Thymus (tissue), 11 donors: ENCODE data around the gene PKD1L1. TPM values are rescaled to one million over a fixed set of nuclear protein-coding genes. Genes with fewer than 3 reads are reported as not detected.

Experiments
- DNase-seq, 9 donors: peaks; one replicate each; pipeline ENCODE4 v3.0.0-alpha.2; 2013; ENCODE audit warnings: low spot score in 9 of 9, low read depth in 6 of 9, missing footprints in 1 of 9
- H3K27ac ChIP-seq, 2 donors: one replicate each; pipeline ENCODE4 v1.5.1; 2013; ENCODE audit warnings: control low read depth in 1 of 2, low read depth in 1 of 2, low read length in 1 of 2, mild to moderate bottlenecking in 1 of 2, moderate library complexity in 1 of 2
- H3K27me3 ChIP-seq, 2 donors: one replicate each; pipeline ENCODE4 v1.5.1; 2013; ENCODE audit warnings: low read length in 1 of 2; ENCODE audit not compliant: control insufficient read depth in 2 of 2, insufficient read depth in 1 of 2
- H3K36me3 ChIP-seq, 2 donors: one replicate each; pipeline ENCODE4 v1.5.1; 2013; ENCODE audit warnings: low read length in 1 of 2, mild to moderate bottlenecking in 1 of 2, moderate library complexity in 1 of 2; ENCODE audit not compliant: control insufficient read depth in 2 of 2, insufficient read depth in 2 of 2
- H3K4me1 ChIP-seq, 2 donors: one replicate each; pipeline ENCODE4 v1.5.1; 2013; ENCODE audit warnings: low read length in 2 of 2; ENCODE audit not compliant: control insufficient read depth in 2 of 2, insufficient read depth in 2 of 2
- H3K4me3 ChIP-seq, 2 donors: one replicate each; pipeline ENCODE4 v1.5.1; 2013; ENCODE audit warnings: low read length in 2 of 2, control low read depth in 1 of 2, mild to moderate bottlenecking in 1 of 2
- H3K9me3 ChIP-seq, 2 donors: one replicate each; pipeline ENCODE4 v1.5.1; 2013; ENCODE audit warnings: low read length in 1 of 2, mild to moderate bottlenecking in 1 of 2; ENCODE audit not compliant: control insufficient read depth in 2 of 2, insufficient read depth in 1 of 2
- WGBS: extraction: QIAGEN DNeasy Blood & Tissue Kit; methylation state at CpG from one replicate; pipeline ENCODE4 v1.1.7; 2013; 5-methylcytosine and 5-hydroxymethylcytosine counted together
- polyA plus RNA-seq: library from polyadenylated mRNA; stranded (reverse); fragments of 200-250 nt; gene quantifications from one replicate; pipeline ENCODE4 v1.2.3, GENCODE V29; 2013
- total RNA-seq: library from RNA; stranded (reverse); fragments of 120-200 nt; gene quantifications from one replicate; pipeline ENCODE4 v1.2.4, GENCODE V29; 2013
- donor health status: healthy.

The PKD1L1 gene
- total and polyA plus RNA-seq, 2 donors: 0.19 to 0.78 TPM

DNA sequence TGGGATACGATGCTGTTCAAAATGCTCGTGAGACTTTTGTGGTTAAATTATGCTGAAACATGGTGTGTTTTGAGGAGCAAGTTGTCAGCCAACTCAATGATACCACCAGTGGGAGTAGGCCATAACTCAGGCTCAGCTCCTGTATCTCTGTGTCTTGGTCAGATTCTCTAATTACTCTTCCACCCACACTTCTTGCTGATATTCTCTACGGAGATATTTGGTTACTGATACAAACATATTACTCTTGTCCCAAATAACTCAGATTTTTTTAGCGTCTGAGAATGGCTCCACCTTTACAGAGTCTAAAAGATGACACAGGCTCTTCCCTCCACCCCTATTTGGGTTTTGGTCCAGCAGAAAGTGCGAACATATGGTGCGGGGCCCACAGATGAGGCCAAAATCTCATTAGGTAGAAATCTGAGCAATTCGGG lies 168.9 kb downstream of the PKD1L1 start:
- Histone ChIP-seq H3K36me3 (no peaks in the 10 kb centered on the region), H3K27me3 (no peaks in the 10 kb centered on the region), H3K9me3 (no peaks in the 10 kb centered on the region), H3K4me3 (no peak overlapping the region), H3K27ac (no peak overlapping the region), H3K4me1 (no peaks in the 10 kb centered on the region)
- no peak for DNase-seq
- WGBS: 87% methylated on average over 7 of the region's 7 CpGs

- Histone ChIP-seq H3K36me3 (no peaks in the 10 kb centered on the region), H3K9me3 (no peaks in the 10 kb centered on the region), H3K4me1 (no peaks in the 10 kb centered on the region), H3K4me3 (no peak overlapping the region), H3K27ac (no peak overlapping the region), H3K27me3 (no peaks in the 10 kb centered on the region)
- 78% methylated on average over 4 of the region's 4 CpGs for WGBS
- DNase-seq: no peak
Observed at GRCh38 chr7:47778153-47778661, 170.1 kb downstream of the PKD1L1 start.

DNA sequence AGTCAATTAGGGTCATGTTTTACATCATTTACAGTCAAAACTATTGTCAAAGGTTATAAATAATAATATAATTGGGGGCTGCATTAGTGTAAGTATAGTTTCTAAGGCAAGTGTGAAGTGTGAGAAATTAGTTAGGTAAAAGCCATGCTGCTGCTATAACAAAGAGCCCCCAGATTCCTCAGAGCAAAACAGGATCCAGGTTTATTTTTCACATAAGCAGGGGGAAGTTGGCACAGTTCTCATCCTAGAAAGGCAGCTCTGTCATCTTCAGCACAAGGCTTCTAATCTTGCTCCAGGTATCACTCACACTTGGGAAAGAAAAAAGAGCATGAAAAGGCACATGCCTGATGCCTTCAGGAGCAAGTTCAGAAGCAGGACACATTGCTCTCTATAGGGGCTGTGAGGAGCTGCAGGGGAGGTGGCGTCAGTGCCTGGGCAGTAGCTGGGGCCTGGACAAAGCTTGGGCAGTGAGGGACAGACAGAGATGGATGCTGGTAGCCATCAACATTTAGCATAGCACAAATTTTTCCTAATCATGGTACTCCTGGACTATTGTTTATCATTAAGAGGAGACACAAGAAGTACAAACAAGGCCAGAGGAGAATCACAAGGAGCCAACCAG lies 170.6 kb downstream of the PKD1L1 start:
- Histone ChIP-seq H3K4me3 (no peak overlapping the region), H3K36me3 (no peaks in the 10 kb centered on the region), H3K9me3 (no peaks in the 10 kb centered on the region), H3K27ac (no peak overlapping the region), H3K27me3 (no peaks in the 10 kb centered on the region), H3K4me1 (no peaks in the 10 kb centered on the region)
- DNase-seq: no peak
- 94% methylated on average over 1 of the region's 1 CpG for WGBS

DNA sequence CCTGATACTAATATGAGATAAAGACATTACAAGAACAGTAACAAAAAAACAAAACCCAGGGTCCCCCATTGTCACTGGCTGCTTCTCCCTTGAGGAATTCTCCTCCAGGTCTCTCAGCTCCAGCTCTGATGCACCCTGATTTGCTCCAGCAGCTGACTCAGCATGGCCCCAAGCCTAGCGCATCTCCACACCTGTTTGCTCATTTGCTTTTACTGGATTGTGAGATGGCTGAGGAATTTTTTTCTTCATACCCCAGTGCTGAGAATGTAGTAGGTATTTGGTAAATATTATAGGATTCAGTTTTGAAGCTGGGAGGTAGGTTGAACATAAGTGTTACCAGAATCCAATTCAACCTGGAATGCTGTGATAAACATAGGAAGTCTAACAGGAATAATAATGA lies 171.9 kb downstream of the PKD1L1 start:
- WGBS: 98% methylated on average over 1 of the region's 1 CpG
- Histone ChIP-seq H3K27ac (no peak overlapping the region), H3K27me3 (no peaks in the 10 kb centered on the region), H3K4me1 (no peaks in the 10 kb centered on the region), H3K9me3 (no peaks in the 10 kb centered on the region), H3K4me3 (no peak overlapping the region), H3K36me3 (no peaks in the 10 kb centered on the region)
- no peak for DNase-seq

- no peak for DNase-seq
Observed at GRCh38 chr7:47775238-47775637, 173.0 kb downstream of the PKD1L1 start.

DNA sequence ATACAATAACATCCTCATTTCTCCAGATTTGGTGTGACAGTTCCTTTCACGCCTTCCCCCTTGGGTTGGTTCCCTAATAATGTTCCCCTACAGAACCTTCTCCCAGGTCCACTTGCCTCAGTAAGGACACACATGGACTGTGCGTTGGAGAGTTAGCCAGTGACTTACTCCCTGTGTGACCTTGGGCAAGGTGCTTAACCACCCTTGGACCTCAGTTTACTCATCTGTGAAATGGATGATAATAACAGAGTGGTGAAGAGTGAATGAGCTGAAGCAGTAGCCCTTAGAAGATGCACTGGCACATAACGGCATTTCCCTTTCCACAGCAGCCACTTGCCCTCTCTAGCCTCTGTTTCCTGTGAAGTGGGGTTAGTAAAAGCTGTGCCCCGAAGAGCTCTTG lies 175.8 kb downstream of the PKD1L1 start:
- WGBS: 94% methylated on average over 4 of the region's 4 CpGs
- H3K27me3 ChIP-seq: no peaks in the 10 kb centered on the region

More at GRCh38 chr7:47775238-47775637, 173.0 kb downstream of the PKD1L1 start:
- Histone ChIP-seq H3K27ac (no peak overlapping the region), H3K36me3 (no peaks in the 10 kb centered on the region), H3K9me3 (no peaks in the 10 kb centered on the region), H3K27me3 (no peaks in the 10 kb centered on the region), H3K4me1 (no peaks in the 10 kb centered on the region), H3K4me3 (no peak overlapping the region)
- 51% methylated on average over 2 of the region's 2 CpGs for WGBS

DNA sequence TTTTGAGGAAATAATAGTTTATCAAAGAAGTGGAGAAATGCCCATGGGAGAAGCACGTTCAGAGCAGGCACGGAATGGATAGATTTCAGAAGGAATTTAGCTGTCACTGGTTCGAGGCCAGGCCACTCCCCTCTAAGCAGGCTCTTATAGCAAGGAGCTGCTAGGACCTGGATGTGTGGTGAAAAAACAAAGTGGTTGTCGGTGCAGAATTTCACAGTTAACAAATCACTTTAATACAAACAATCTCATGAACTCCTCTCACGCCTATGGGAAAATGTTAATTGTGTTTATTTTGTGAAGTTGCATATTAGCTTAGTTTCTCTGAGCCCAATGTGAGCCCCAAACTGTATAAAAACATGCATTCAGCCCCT lies 176.3 kb downstream of the PKD1L1 start:
- 95% methylated on average over 5 of the region's 5 CpGs for WGBS
- no peaks in the 10 kb centered on the region for H3K36me3 ChIP-seq
- no peak for DNase-seq
- H3K27me3 ChIP-seq: no peaks in the 10 kb centered on the region
- H3K27ac ChIP-seq: no peak overlapping the region
- H3K4me1 ChIP-seq: no peaks in the 10 kb centered on the region
- H3K4me3 ChIP-seq: no peak overlapping the region
- H3K9me3 ChIP-seq: no peaks in the 10 kb centered on the region

More for the DNA sequence above, 175.8 kb downstream of the PKD1L1 start:
- H3K4me1 ChIP-seq: no peaks in the 10 kb centered on the region
- H3K27ac ChIP-seq: no peak overlapping the region
- H3K4me3 ChIP-seq: no peak overlapping the region
- no peaks in the 10 kb centered on the region for H3K36me3 ChIP-seq
- H3K9me3 ChIP-seq: no peaks in the 10 kb centered on the region
- no peak for DNase-seq

- H3K4me1 ChIP-seq: no peaks in the 10 kb centered on the region
- H3K27me3 ChIP-seq: no peaks in the 10 kb centered on the region
- no peaks in the 10 kb centered on the region for H3K9me3 ChIP-seq
- 92% methylated on average over 5 of the region's 5 CpGs for WGBS
- no peak overlapping the region for H3K27ac ChIP-seq
- H3K36me3 ChIP-seq: no peaks in the 10 kb centered on the region
- no peak overlapping the region for H3K4me3 ChIP-seq
- DNase-seq: no peak
Observed at GRCh38 chr7:47771336-47771989, 176.8 kb downstream of the PKD1L1 start.

DNA sequence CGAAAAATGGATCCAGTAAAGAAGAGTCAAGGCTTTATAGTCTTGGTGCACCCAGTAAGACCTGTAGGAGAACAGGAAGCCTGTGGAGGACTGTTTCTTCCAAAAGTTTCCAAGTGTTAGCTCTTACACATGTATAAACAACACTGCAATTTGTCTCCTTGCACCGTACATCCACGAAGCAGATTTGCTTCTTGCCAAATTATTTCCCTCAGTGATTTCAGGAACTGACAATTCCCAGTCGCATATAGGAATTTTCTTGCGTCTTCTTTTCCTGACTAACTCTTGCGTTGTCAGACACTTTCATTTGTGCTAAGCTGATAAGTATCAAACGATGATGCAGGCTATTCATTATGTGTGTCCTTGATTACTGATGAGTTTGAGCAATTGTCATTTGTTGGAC lies 182.1 kb downstream of the PKD1L1 start:
- H3K9me3 ChIP-seq: no peaks in the 10 kb centered on the region
- H3K27me3 ChIP-seq: no peaks in the 10 kb centered on the region
- H3K4me1 ChIP-seq: peaks cover 0 to 4% of the 10 kb centered on the region in 2 donors
- no peak for DNase-seq
- no peaks in the 10 kb centered on the region for H3K36me3 ChIP-seq
- 95% methylated on average over 7 of the region's 7 CpGs for WGBS
- no peak overlapping the region for H3K4me3 ChIP-seq
- no peak overlapping the region for H3K27ac ChIP-seq
